Head of caudate nucleus (tissue), 42 donors: ENCODE results near the gene SEPTIN2.

Experiments used
- DNase-seq, 42 donors: peaks; one replicate each; pipeline versions ENCODE4 v3.0.0 to v3.0.0-alpha.2; 2020 to 2021; ENCODE audit warnings: mixed read lengths in 7 of 42
- intact Hi-C: fragments of 100-400 bp; cut with DNase I; formaldehyde crosslinking; loops from one replicate; pipeline ENCODE4 v1.15.0; 2022

The SEPTIN2 gene

GRCh38 chr2:241399941-241400922 is 84.5 kb downstream of the SEPTIN2 start:
- intact Hi-C loops = no loop called here
- DNase-seq = peak in 1 of 42 donors; percentile 31
